GM21723 (cell line): ENCODE measurements around the gene IRS1.
"Not testable (repeated sequence)": the region's sequence is repeated elsewhere in the genome, so short reads cannot be mapped to it uniquely, and the experiment has no call there.

Source experiments
- ATAC-seq: cut with Tn5 transposase; IDR thresholded peaks from one replicate; pipeline ENCODE4 v1.9.1; 2021; ENCODE audit warnings: mild to moderate bottlenecking, moderate library complexity; ENCODE audit not compliant: unreplicated experiment

The IRS1 gene

DNA sequence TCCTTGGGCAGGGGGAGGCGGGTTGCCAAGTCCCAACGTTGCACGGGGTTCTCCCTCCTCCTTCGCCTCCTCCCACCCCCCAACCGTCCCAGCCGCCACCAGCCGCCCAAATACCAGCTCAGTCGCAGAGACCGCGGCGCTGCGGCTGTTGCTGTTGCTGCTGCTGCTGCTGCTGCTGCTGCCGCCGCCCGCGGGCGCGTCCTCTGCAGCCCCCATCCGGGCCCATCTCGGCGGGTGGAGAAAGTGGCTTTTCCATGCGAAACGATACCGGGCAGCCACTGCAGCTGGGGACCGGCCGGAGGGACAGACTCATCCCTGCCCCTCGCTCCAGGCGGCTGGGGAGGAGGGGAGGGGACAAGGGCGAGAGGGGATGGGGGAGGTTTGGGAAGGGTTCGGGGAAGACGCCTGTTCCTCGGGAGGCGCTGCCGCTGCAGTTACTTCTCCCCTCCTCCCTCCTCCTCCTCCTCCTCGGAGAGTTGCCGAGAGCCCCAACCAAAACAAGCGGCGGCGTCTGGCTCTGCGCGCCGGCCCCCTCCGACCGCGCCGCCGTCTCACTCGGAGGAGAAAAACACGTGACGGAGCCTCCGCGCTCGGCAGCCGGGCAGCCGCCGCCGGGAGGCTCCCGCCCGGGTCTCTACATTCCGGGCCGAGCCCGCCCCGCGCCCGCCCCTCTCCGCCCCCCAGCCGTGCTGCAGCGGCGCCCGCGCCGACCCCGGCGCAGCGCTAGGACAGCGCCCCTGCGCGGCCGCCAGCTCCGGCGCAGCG, at the start of gene IRS1:
TSS of gene IRS1 (minus strand) at position 610 of the 765 bp plus-strand sequence. CDS start 1,082 bp downstream, outside the sequence.
- peak; percentile 46 for ATAC-seq

- no peak for ATAC-seq
These were observed 49.7 kb upstream of the IRS1 start for GRCh38 chr2:226849349-226849748.

DNA sequence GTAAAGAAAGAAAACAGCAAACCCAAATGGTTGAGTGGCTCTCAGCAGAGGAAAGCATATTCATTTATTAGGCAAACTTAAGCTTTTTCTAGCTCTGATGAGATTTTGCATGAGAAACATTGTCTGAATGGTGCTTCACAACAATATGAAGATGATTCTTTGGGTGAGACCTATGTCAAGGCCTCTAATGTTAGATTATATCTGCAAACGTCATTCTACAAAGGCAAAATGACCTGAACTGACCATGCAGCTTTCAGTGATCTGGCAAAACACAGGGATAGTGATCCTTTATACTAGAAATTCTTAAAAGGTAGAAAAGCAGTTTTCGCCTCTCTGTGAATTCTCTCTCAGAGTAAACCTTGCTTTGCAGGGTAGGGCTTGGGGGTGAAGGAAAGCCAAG, 47.9 kb upstream of the IRS1 start:
- ATAC-seq, result no peak

- ATAC-seq, result no peak
These were observed 47.5 kb upstream of the IRS1 start for GRCh38 chr2:226847090-226847489.

DNA sequence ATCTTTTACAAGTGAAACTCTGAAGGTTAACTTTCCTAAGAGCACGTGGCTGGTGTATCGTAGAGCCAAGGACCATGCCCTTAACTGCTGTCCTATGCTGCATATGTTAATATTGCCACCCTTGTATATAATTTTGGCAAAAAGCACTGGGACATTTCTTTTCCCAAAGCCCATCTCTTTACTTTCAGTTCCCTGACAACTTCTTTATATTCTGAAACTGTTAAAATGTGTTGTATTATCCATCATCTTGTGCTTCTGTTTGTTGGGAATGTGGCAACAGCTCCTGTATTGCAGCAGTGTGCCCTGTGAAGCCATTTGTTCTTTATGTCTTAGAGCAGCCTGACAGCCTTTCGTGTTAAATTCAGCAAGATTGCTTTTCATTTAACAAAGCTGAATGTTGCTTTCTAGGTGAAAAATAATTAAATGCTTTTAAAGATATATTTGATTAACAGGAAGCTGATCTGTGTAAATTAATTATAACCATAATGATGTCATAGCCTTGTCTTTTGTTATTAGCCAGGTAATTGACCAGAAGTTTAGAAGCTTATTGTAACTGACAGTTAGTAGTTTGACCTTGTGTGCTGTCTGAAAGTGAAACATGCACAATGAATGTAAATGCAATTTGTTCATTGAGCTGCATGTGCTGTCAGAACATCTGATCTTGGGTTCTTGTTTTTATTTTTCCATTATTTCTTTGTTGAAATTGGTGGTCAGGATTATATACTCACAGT, 45.9 kb upstream of the IRS1 start:
- no peak for ATAC-seq

- ATAC-seq, result not testable (repeated sequence)
These were observed 43.4 kb upstream of the IRS1 start for GRCh38 chr2:226843001-226843400.

DNA sequence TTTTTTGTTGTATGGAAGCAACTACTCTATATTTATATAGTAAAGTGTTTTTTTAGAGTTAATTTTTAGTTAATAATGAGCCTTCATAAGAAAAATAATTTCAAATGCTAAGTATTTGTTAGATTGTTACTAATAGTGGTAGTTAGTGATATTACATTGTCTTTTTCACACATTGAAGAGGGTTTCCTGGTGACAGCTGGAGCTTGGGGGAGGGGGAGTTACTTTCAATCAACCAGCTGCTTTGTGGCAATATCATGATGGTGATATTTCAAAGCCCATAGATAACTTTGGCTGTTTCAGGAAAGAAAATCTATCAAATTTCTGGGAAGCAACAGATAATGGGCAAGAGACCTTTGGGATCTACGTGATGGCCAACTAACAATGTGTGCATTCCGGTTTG, 40.3 kb upstream of the IRS1 start:
- no peak for ATAC-seq

DNA sequence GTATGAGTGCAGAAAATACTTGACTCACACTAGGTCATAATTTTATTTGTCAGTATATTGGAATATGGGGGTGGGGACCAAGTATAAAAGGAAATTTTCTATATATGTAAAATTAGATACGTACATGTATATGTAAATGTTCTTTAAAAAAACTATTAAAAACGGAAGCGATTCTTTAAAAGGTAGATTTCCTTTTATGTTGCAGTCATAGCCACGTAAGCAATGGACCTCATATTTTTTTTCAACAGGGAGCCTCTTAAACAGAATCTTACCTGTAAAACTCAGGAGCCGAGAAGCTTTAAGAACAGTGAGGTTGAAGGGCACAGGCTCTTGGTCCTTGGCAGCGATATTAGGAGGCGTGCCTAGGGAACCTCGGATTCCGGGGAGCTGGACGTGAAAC, 39.5 kb upstream of the IRS1 start:
- ATAC-seq, result no peak

GRCh38 chr2:226838722-226839121, 39.1 kb upstream of the IRS1 start:
- no peak for ATAC-seq

DNA sequence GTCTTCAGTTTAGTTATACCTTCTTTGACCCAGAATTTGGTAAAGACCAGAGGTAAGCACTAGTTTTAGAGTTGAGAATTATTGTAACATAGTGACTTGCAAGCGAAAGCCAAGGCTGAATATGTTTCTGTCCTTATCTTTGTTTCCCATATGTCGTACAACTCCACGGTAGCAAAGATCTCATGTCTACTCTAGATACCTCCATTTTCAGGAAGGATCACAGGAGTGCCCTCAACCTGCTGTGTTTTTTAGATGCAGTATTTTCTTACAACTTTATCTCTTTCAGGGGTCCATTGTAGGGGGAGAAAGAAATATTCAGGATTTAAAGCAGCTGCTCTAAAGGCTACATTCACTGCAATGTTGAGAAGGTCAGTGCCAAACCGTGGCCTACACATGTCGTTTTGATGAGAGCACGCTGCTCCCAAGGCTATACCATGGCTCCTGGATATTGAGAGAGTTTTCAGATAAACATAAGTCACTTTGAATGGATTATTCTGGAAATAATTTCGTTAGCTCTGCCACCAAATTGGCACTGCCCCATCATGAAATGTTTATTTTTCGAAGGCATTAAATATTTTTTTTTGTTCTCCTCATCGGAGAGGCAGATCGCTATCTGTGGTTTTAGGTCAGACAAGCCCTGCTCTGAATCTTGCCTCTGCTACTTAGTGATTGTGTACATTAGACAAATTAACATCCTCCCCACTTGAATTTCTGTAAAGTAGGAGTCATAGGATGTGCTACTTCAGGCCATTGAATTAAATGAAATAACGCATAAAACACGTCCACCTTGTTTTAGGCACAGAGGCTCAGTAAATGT, 38.4 kb upstream of the IRS1 start:
- ATAC-seq, result no peak

DNA sequence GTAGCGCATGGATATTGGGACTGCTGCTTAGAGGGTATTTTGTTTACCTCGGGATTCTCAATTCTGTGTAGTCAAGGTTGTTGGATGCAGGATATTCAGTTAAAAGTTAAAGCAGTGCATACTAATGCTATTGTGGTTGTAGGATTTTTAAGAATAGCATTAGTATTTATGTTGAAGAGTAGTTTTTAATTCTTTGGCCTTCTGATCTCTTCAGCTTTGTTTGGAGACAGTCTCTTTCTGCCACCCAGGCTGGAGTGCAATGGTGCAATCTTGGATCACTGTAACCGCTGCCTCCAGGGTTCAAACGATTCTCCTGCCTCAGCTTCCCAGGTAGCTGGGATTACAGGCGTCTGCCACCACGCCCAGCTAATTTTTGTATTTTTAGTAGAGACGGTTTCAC, 37.7 kb upstream of the IRS1 start:
- ATAC-seq, result no peak

GRCh38 chr2:226836548-226836885, 36.9 kb upstream of the IRS1 start:
- ATAC-seq, result peak; percentile 5

DNA sequence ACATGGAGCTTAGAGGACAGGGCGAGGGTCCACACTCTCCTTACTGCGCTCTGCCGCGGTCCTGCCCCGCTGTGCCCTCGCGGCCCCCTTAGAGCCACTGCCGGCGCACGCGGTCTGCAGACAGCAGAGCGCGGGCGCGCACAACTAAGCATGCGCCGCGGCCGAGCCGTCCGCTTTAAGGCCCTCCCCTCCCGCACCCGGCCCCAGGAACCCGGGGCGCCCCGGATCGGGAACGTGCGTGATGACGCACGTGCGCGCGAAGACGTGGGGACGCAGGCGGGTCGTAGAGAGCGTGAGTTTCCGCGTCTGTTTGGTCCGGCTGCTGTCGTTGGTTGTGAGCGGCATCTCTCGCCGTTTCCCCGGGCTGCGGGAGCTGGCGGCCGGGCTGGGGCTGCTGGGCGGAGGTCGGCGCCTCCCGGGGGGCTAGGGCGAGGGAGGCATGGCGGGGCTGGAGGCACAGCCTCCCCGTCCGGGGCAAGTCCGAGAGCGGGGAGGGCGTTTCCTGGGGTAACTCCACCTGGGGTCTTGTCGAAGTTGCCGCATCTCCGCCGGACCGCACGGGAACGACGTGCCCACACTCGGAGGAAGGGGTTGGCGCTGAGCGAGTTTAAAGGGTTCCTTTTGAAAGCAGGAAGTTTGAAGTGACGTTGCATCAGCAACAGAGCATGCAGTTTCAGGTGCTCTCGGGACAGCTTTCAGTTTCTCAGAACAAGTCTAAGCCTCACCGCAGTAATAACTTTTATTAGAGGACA, 36.4 kb upstream of the IRS1 start, which contains the start of gene RHBDD1:
TSS of gene RHBDD1 (plus strand) at position 259 of the 752 bp plus-strand sequence. CDS start 28,640 bp downstream, outside the sequence.
- peak; percentile 86 for ATAC-seq

GRCh38 chr2:226835420-226835795, 35.8 kb upstream of the IRS1 start:
- ATAC-seq, result peak; percentile 29

- ATAC-seq, result not testable (repeated sequence)
These were observed 35.3 kb upstream of the IRS1 start for GRCh38 chr2:226834880-226835279.

GRCh38 chr2:226832061-226832460, 32.4 kb upstream of the IRS1 start:
- no peak for ATAC-seq

- no peak for ATAC-seq
These were observed 31.6 kb upstream of the IRS1 start for GRCh38 chr2:226831266-226831665.

DNA sequence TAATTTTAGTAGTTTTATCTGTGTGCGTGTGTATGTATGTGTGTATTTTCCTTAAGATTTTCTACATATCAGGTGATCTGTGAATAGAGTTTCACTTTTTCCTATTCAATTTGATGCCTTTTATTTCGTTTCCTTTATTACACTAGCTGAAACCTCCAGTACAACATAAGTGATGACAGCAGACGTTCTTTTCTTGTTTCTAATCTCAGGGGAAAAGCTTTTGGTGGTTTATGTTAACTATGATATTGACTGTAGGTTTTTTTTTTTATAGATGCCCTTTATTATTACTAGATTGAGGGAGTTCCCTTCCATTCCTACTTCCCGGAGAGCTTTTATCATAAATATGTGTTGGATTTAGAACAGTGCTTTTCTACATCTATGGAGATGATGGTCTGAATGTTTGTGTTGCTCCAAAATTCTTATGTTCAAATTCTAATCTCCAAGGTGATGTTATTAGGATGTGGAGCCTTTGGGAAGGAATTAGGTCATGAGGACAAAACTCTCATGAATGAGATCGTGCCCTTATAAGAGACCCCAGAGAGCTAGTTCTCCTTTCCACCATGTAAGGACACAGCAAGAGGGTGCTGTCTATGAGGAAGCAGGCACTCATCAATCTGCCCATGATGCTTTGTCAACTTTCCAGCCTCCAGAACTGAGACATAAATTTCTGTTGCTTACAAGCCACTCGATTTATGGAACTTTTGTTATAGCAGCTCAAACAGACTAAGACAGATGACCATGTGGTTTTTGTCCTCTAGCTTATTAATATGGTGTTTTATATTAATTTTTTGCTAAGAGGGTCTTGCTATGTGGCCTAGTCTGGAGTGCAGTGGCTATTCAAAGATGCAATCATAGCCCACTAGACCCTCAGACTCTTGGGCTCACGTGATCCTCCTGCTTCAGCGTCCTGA, 30.4 kb upstream of the IRS1 start:
- ATAC-seq, result no peak

- ATAC-seq, result no peak
These were observed 28.6 kb upstream of the IRS1 start for GRCh38 chr2:226828191-226828590.

DNA sequence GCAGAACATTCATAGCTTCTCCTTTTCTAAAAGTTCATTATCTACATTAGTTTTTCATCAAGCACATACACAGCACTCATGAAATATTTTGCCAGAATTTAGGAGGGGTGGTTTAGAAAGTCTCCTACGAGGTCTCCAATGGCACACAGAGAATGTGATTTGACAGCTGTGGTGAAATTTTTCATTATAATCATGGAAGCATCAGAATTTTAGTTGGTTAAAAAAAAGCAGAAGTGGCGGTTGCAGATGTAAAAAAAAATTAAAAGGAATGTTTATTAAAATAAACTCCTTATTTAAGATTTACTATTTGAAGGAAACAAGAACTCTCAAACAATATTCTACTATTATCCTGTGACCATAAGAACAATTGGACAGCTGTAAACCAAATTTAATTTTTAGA, 25.4 kb upstream of the IRS1 start:
- no peak for ATAC-seq
